HepG2 (cell line): ENCODE results near the gene C4BPA. TPM values are rescaled to one million over a fixed set of nuclear protein-coding genes. Genes with fewer than 3 reads are reported as not detected.

Experiments
- ATF5 ChIP-seq: sonication (generic); formaldehyde crosslinking; IDR thresholded peaks from 2 replicates; pipeline ENCODE4 v1.4.0; 2020; ENCODE audit warnings: mild to moderate bottlenecking, low read depth, missing genetic modification reagents
- CENPT ChIP-seq: sonication (generic); formaldehyde crosslinking; IDR thresholded peaks from 2 replicates; pipeline ENCODE4 v1.8.0; 2022; ENCODE audit warnings: low read depth, mild to moderate bottlenecking, moderate library complexity, missing genetic modification reagents
- CTCF ChIP-seq: sonication (generic); formaldehyde crosslinking; IDR thresholded peaks from 2 replicates; pipeline ENCODE4 v1.5.0; 2020; ENCODE audit warnings: mild to moderate bottlenecking, missing genetic modification reagents, moderate library complexity
- FOXA1 ChIP-seq, 2 experiments: fragments of 450-650 bp in 1 of 2; sonication (generic) in 1 of 2; formaldehyde crosslinking in 1 of 2; IDR thresholded peaks; 2 replicates each; pipeline versions ENCODE4 v1.4.0 to v1.6.1; 2016 to 2020; ENCODE audit warnings: missing genetic modification reagents in 1 of 2
- FOXO1 ChIP-seq: sonication (generic); formaldehyde crosslinking; IDR thresholded peaks from 2 replicates; pipeline ENCODE4 v1.4.0; 2020; ENCODE audit warnings: missing genetic modification reagents
- HDAC1 ChIP-seq: sonication (generic); formaldehyde crosslinking; IDR thresholded peaks from 2 replicates; pipeline ENCODE4 v1.5.1; 2020; ENCODE audit warnings: mild to moderate bottlenecking, missing genetic modification reagents
- HNRNPLL ChIP-seq: fragments of 200-400 bp; formaldehyde crosslinking; IDR thresholded peaks from 2 replicates; pipeline ENCODE4 v1.6.1; 2017; ENCODE audit warnings: mild to moderate bottlenecking, low read depth, low read length; ENCODE audit not compliant: poor library complexity, severe bottlenecking
- RFX1 ChIP-seq: fragments of 450-650 bp; IDR thresholded peaks from 2 replicates; pipeline ENCODE4 v1.6.1; 2017
- SALL2 ChIP-seq: sonication (generic); formaldehyde crosslinking; IDR thresholded peaks from 2 replicates; pipeline ENCODE4 v1.8.1; 2023; ENCODE audit warnings: mild to moderate bottlenecking, missing genetic modification reagents, inconsistent platforms
- SAP130 ChIP-seq: IDR thresholded peaks from 2 replicates; pipeline ENCODE4 v1.6.1; 2016; ENCODE audit warnings: low read depth
- STAG1 ChIP-seq: sonication (generic); formaldehyde crosslinking; IDR thresholded peaks from 2 replicates; pipeline ENCODE4 v1.4.0; 2020; ENCODE audit warnings: missing genetic modification reagents
- TARDBP ChIP-seq: sonication (generic); formaldehyde crosslinking; IDR thresholded peaks from 2 replicates; pipeline ENCODE4 v1.8.0; 2022; ENCODE audit warnings: mild to moderate bottlenecking, missing genetic modification reagents
- THYN1 ChIP-seq: sonication (generic); formaldehyde crosslinking; IDR thresholded peaks from 2 replicates; pipeline ENCODE4 v1.8.1; 2023; ENCODE audit warnings: low read depth, mild to moderate bottlenecking, moderate library complexity, missing genetic modification reagents, borderline replicate concordance
- WIZ ChIP-seq: sonication (generic); formaldehyde crosslinking; IDR thresholded peaks from 2 replicates; pipeline ENCODE4 v1.5.1; 2020; ENCODE audit warnings: mild to moderate bottlenecking, missing genetic modification reagents
- ZFX ChIP-seq: sonication (generic); formaldehyde crosslinking; IDR thresholded peaks from 2 replicates; pipeline ENCODE4 v1.4.0; 2020; ENCODE audit warnings: mild to moderate bottlenecking, low read depth, missing genetic modification reagents, moderate library complexity
- ZMAT5 ChIP-seq: sonication (generic); formaldehyde crosslinking; IDR thresholded peaks from 2 replicates; pipeline ENCODE4 v1.5.0; 2020; ENCODE audit warnings: mild to moderate bottlenecking, low read depth, missing genetic modification reagents, borderline replicate concordance
- ZMYM4 ChIP-seq: sonication (generic); formaldehyde crosslinking; IDR thresholded peaks from 2 replicates; pipeline ENCODE4 v1.8.1; 2023; ENCODE audit warnings: mild to moderate bottlenecking, missing genetic modification reagents
- ZNF18 ChIP-seq: sonication (generic); formaldehyde crosslinking; IDR thresholded peaks from 2 replicates; pipeline ENCODE4 v1.8.0; 2022; ENCODE audit warnings: mild to moderate bottlenecking, missing genetic modification reagents; ENCODE audit not compliant: insufficient replicate concordance
- ZNF3 ChIP-seq: IDR thresholded peaks from 2 replicates; pipeline ENCODE4 v1.7.0; 2017; ENCODE audit warnings: inconsistent platforms
- ZNF543 ChIP-seq: sonication (generic); formaldehyde crosslinking; IDR thresholded peaks from 2 replicates; pipeline ENCODE4 v1.4.0; 2020; ENCODE audit warnings: mild to moderate bottlenecking, missing genetic modification reagents
- ZNF644 ChIP-seq: IDR thresholded peaks from 2 replicates; pipeline ENCODE4 v1.6.1; 2016; ENCODE audit warnings: low read depth
- ZNF678 ChIP-seq: sonication (generic); formaldehyde crosslinking; IDR thresholded peaks from 2 replicates; pipeline ENCODE4 v1.4.0; 2020; ENCODE audit warnings: mild to moderate bottlenecking, missing genetic modification reagents
- ZNF792 ChIP-seq: IDR thresholded peaks from 2 replicates; pipeline ENCODE4 v1.6.1; 2016
- ZNF816 ChIP-seq: sonication (generic); formaldehyde crosslinking; IDR thresholded peaks from 2 replicates; pipeline ENCODE4 v1.8.0; 2022; ENCODE audit warnings: missing genetic modification reagents, mild to moderate bottlenecking, borderline replicate concordance
- ZSCAN21 ChIP-seq: sonication (generic); formaldehyde crosslinking; IDR thresholded peaks from 2 replicates; pipeline ENCODE4 v1.8.0; 2022; ENCODE audit warnings: mild to moderate bottlenecking, missing genetic modification reagents, moderate library complexity, borderline replicate concordance
- polyA plus RNA-seq, 8 experiments: library from polyadenylated mRNA; depleted of rRNA in 3 of 8; stranded (reverse) in 7 of 8; unstranded in 1 of 8; fragments of >200 nt; fragmentation: Illumina TruSeq in 4 of 8; extraction: Trizol in 4 of 8; gene quantifications; 2 replicates each; pipeline versions ENCODE4 v1.2.1 to v1.2.3, GENCODE V29; 2011 to 2016; ENCODE audit warnings: low read depth in 4 of 8, missing spikeins in 1 of 8, mixed read lengths in 1 of 8; ENCODE audit not compliant: insufficient read depth in 1 of 8
- total RNA-seq, 5 experiments: library from RNA; depleted of rRNA; stranded (reverse); fragments of >200 nt; fragmentation: Illumina TruSeq; extraction: Trizol; gene quantifications; 2 replicates each; pipeline ENCODE4 v1.2.3, GENCODE V29; 2016; ENCODE audit warnings: low read depth in 1 of 5
- TF ChIP-seq, protein P1 (sequence below): IDR thresholded peaks from 2 replicates; pipeline ENCODE4 v1.6.1; 2016

Gene C4BPA
- total and polyA plus RNA-seq, 2 of the 13 experiments (the other 11 are each of a cell fraction or from before 2014, with no cell fraction given), result 32.1 to 60.1 TPM

- TF ChIP-seq CTCF (peak; percentile 86), ZMYM4 (peak; percentile 56; the same call in 1 of the 2 replicates), HDAC1 (CRISPR knock-in tag) (no peak), ZFX (CRISPR knock-in tag) (peak; percentile 56; the same call in 1 of the 2 replicates), ATF5 (CRISPR knock-in tag) (no peak), ZNF792 (0 out of 2 replicates have a peak, but pooled peaks have one; percentile 51), ZNF644 (CRISPR knock-in tag) (0 out of 2 replicates have a peak, but pooled peaks have one; percentile 26), ZSCAN21 (CRISPR knock-in tag) (no peak), TARDBP (CRISPR knock-in tag) (0 out of 2 replicates have a peak, but pooled peaks have one; percentile 14), FOXO1 (0 out of 2 replicates have a peak, but pooled peaks have one; percentile 16), THYN1 (no peak), SALL2 (CRISPR knock-in tag) (no peak), ZNF18 (CRISPR knock-in tag) (no peak), HNRNPLL (no peak), ZNF816 (CRISPR knock-in tag) (no peak), ZNF678 (CRISPR knock-in tag) (no peak), ZMAT5 (CRISPR knock-in tag) (no peak), ZNF3 (CRISPR knock-in tag) (no peak), ZNF543 (CRISPR knock-in tag) (no peak), STAG1 (peak; percentile 83), WIZ (CRISPR knock-in tag) (no peak), SAP130 (CRISPR knock-in tag) (0 out of 2 replicates have a peak, but pooled peaks have one; percentile 24), FOXA1 (IDR thresholded peaks at IDR 0.05) (no peak), FOXA1 (CRISPR knock-in tag; IDR thresholded peaks at IDR 0.05) (peak; percentile 60; the same call in 1 of the 2 replicates), RFX1 (no peak), CENPT (CRISPR knock-in tag) (no peak)
- TF ChIP-seq, protein P1, sequence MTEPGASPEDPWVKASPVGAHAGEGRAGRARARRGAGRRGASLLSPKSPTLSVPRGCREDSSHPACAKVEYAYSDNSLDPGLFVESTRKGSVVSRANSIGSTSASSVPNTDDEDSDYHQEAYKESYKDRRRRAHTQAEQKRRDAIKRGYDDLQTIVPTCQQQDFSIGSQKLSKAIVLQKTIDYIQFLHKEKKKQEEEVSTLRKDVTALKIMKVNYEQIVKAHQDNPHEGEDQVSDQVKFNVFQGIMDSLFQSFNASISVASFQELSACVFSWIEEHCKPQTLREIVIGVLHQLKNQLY, result no peak
Measured at GRCh38 chr1:207084701-207085180, 19.3 kb upstream of the C4BPA start (continued).
